Choroid plexus epithelial cell (primary cell): Measurements from ENCODE around the gene TEDDM1.

Experiments
- DNase-seq: peaks from one replicate; pipeline ENCODE4 v3.0.0-alpha.2; 2010; ENCODE audit warnings: low read depth
- H3K4me3 ChIP-seq: 2 replicates; pipeline ENCODE4 v1.5.1; 2011; ENCODE audit warnings: low read depth, mild to moderate bottlenecking, control low read depth, low read length, moderate library complexity
- CTCF ChIP-seq: conservative IDR thresholded peaks from 2 replicates; pipeline ENCODE4 v1.5.1; 2011; ENCODE audit warnings: low read depth, mild to moderate bottlenecking, control low read depth, inconsistent platforms, low read length, moderate library complexity

Gene TEDDM1

GRCh38 chr1:182387566-182387965 lies 12.9 kb downstream of the TEDDM1 start:
- no peak for TF ChIP-seq CTCF
- H3K4me3 ChIP-seq: no peak overlapping the region
- no peak for DNase-seq

GRCh38 chr1:182386980-182387379 lies 13.5 kb downstream of the TEDDM1 start:
- no peak for DNase-seq
- no peak for TF ChIP-seq CTCF
- H3K4me3 ChIP-seq: no peak overlapping the region

GRCh38 chr1:182385885-182386853 lies 14.3 kb downstream of the TEDDM1 start:
- no peak for DNase-seq
- TF ChIP-seq CTCF: no peak
- H3K4me3 ChIP-seq: no peak overlapping the region

- no peak overlapping the region for H3K4me3 ChIP-seq
- DNase-seq: no peak
- no peak for TF ChIP-seq CTCF
Observed at GRCh38 chr1:182384387-182384960, 16.0 kb downstream of the TEDDM1 start.

- no peak for DNase-seq
- TF ChIP-seq CTCF: no peak
- H3K4me3 ChIP-seq: no peak overlapping the region
Observed at GRCh38 chr1:182383934-182384333, 16.5 kb downstream of the TEDDM1 start.

GRCh38 chr1:182383037-182383661 lies 17.3 kb downstream of the TEDDM1 start:
- H3K4me3 ChIP-seq: no peak overlapping the region

More at GRCh38 chr1:182383037-182383661, 17.3 kb downstream of the TEDDM1 start:
- no peak for TF ChIP-seq CTCF
- DNase-seq: no peak
